HL-60 (cell line): ENCODE data around the gene RHOB.

ENCODE experiments used
- DNase-seq, 2 experiments: peaks; one replicate each; pipeline ENCODE4 v3.0.0-alpha.2; 2010 to 2020; ENCODE audit warnings: low read depth in 1 of 2, low spot score in 1 of 2
- H3K27ac ChIP-seq: fragments of 250-450 bp; sonication (Bioruptor Pico); replicated peaks from 2 replicates; pipeline ENCODE4 v1.5.1; 2020; ENCODE audit warnings: mild to moderate bottlenecking, moderate library complexity
- H3K27me3 ChIP-seq: fragments of 250-450 bp; sonication (Bioruptor Pico); 2 replicates; pipeline ENCODE4 v1.5.1; 2021; ENCODE audit warnings: mild to moderate bottlenecking, moderate library complexity; ENCODE audit not compliant: insufficient read depth, poor library complexity, severe bottlenecking
- H3K4me3 ChIP-seq: replicated peaks from 2 replicates; pipeline ENCODE4 v1.5.1; 2011; ENCODE audit warnings: mild to moderate bottlenecking, control low read depth, low read length; ENCODE audit not compliant: insufficient read depth
- CTCF ChIP-seq: IDR thresholded peaks from one replicate; pipeline ENCODE4 v1.5.1; 2011; ENCODE audit warnings: low read length, control low read depth, inconsistent platforms; ENCODE audit not compliant: insufficient read depth
- GABPA ChIP-seq: IDR thresholded peaks from 2 replicates; pipeline ENCODE4 v1.6.1; 2012; ENCODE audit warnings: low read depth
- POLR2AphosphoS5 ChIP-seq: IDR thresholded peaks from 2 replicates; pipeline ENCODE4 v1.6.1; 2012; ENCODE audit warnings: low read depth
- SPI1 ChIP-seq: IDR thresholded peaks from 2 replicates; pipeline ENCODE4 v1.6.1; 2012; ENCODE audit warnings: low read depth, mild to moderate bottlenecking, borderline replicate concordance
- TF ChIP-seq, protein P1 (sequence below): IDR thresholded peaks from 2 replicates; pipeline ENCODE4 v1.6.1; 2012; ENCODE audit warnings: low read depth; ENCODE audit not compliant: insufficient replicate concordance

The RHOB gene

GRCh38 chr2:20421336-20421987, 25.4 kb upstream of the RHOB start:
- Histone ChIP-seq H3K4me3 (no peak overlapping the region), H3K27ac (no peak overlapping the region), H3K27me3 (no peaks in the 10 kb centered on the region)
- DNase-seq: no peak
- TF ChIP-seq CTCF (no peak), GABPA (no peak), POLR2AphosphoS5 (no peak), SPI1 (no peak)
- TF ChIP-seq, protein P1, sequence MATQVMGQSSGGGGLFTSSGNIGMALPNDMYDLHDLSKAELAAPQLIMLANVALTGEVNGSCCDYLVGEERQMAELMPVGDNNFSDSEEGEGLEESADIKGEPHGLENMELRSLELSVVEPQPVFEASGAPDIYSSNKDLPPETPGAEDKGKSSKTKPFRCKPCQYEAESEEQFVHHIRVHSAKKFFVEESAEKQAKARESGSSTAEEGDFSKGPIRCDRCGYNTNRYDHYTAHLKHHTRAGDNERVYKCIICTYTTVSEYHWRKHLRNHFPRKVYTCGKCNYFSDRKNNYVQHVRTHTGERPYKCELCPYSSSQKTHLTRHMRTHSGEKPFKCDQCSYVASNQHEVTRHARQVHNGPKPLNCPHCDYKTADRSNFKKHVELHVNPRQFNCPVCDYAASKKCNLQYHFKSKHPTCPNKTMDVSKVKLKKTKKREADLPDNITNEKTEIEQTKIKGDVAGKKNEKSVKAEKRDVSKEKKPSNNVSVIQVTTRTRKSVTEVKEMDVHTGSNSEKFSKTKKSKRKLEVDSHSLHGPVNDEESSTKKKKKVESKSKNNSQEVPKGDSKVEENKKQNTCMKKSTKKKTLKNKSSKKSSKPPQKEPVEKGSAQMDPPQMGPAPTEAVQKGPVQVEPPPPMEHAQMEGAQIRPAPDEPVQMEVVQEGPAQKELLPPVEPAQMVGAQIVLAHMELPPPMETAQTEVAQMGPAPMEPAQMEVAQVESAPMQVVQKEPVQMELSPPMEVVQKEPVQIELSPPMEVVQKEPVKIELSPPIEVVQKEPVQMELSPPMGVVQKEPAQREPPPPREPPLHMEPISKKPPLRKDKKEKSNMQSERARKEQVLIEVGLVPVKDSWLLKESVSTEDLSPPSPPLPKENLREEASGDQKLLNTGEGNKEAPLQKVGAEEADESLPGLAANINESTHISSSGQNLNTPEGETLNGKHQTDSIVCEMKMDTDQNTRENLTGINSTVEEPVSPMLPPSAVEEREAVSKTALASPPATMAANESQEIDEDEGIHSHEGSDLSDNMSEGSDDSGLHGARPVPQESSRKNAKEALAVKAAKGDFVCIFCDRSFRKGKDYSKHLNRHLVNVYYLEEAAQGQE: no peak

GRCh38 chr2:20421988-20422370, 24.9 kb upstream of the RHOB start:
- no peak for DNase-seq
- Histone ChIP-seq H3K4me3 (no peak overlapping the region), H3K27me3 (no peaks in the 10 kb centered on the region), H3K27ac (no peak overlapping the region)
- TF ChIP-seq CTCF (no peak), POLR2AphosphoS5 (no peak), GABPA (no peak), SPI1 (no peak)
- TF ChIP-seq, protein P1: no peak

- H3K27ac ChIP-seq: no peak overlapping the region
- no peaks in the 10 kb centered on the region for H3K27me3 ChIP-seq
- no peak for TF ChIP-seq SPI1
- no peak for TF ChIP-seq CTCF
- TF ChIP-seq, protein P1: no peak
- DNase-seq: no peak
- H3K4me3 ChIP-seq: no peak overlapping the region
Measured at GRCh38 chr2:20422402-20423271, 24.2 kb upstream of the RHOB start.
